GM12878 (cell line): ENCODE measurements around the gene CRX. TPM values are rescaled to one million over a fixed set of nuclear protein-coding genes. Genes with fewer than 3 reads are reported as not detected.
A peak's percentile ranks its signal among the peaks of the same experiment; 100 is the strongest.

Source experiments
- ATAC-seq: fragments of 200-7000 bp; cut with Tn5 transposase; 3 replicates; pipeline ENCODE4 v1.9.1; 2020; ENCODE audit warnings: mild to moderate bottlenecking, moderate library complexity
- BruUV-seq: library from RNA; stranded (reverse); fragments of 400-500 nt; replicated peaks from 2 replicates; lab custom pipeline; 2021; lab: Mats Ljungman, UMichigan
- CTCF ChIA-PET: fragments of 300-600 bp; sonication (Branson Sonifier 250); formaldehyde crosslinking; extraction: SDS; loops from one replicate; lab custom pipeline; 2021; ENCODE audit warnings: inconsistent platforms; lab: Yijun Ruan, JAX
- POLR2A ChIA-PET: fragments of 350-600 bp; formaldehyde crosslinking; extraction: SDS; loops from one replicate; lab custom pipeline; 2021; ENCODE audit warnings: inconsistent platforms; lab: Charles Lee
- RAD21 ChIA-PET: fragments of 300-600 bp; sonication (Branson Sonifier 250); formaldehyde crosslinking; loops from one replicate; lab custom pipeline; 2023; ENCODE audit warnings: antibody characterized with exemption; ENCODE audit not compliant: unreplicated experiment; lab: Charles Lee
- SMC1A ChIA-PET: fragments of 300-600 bp; sonication (Branson Sonifier 250); formaldehyde crosslinking; loops from one replicate; lab custom pipeline; 2023; ENCODE audit not compliant: unreplicated experiment, uncharacterized antibody; lab: Charles Lee
- DNase-seq: peaks from one replicate; pipeline ENCODE4 v3.0.0-alpha.2; 2011; ENCODE audit warnings: low read depth, low spot score
- FAIRE-seq: peaks from 3 replicates; lab custom pipeline; 2011; peaks lifted over from hg19 to GRCh38; lab: Jason Lieb, UNC
- H2AFZ ChIP-seq: 2 replicates; pipeline ENCODE4 v1.6.0; 2011; ENCODE audit warnings: low read depth, low read length, control low read depth; ENCODE audit not compliant: control insufficient read depth
- H3K27ac ChIP-seq: 2 replicates; pipeline ENCODE4 v1.5.1; 2011; ENCODE audit warnings: control low read depth; ENCODE audit not compliant: control insufficient read depth, insufficient read depth
- H3K27me3 ChIP-seq, 2 experiments: replicated peaks in 1 of 2; 2 replicates each; pipeline versions ENCODE4 v1.6.0 to v1.6.1; 2011; ENCODE audit warnings: low read length in 1 of 2; ENCODE audit not compliant: control insufficient read depth in 2 of 2, insufficient read depth in 2 of 2
- H3K36me3 ChIP-seq, 2 experiments: 2 replicates each; pipeline ENCODE4 v1.5.1; 2011; ENCODE audit warnings: low read length in 1 of 2; ENCODE audit not compliant: control insufficient read depth in 2 of 2, insufficient read depth in 2 of 2
- H3K4me1 ChIP-seq: 2 replicates; pipeline ENCODE4 v1.6.1; 2011; ENCODE audit warnings: mild to moderate bottlenecking, low read length, moderate library complexity, mixed read lengths; ENCODE audit not compliant: control insufficient read depth, insufficient read depth
- H3K4me2 ChIP-seq: 2 replicates; pipeline ENCODE4 v1.6.0; 2011; ENCODE audit warnings: control low read depth; ENCODE audit not compliant: control insufficient read depth, insufficient read depth
- H3K4me3 ChIP-seq: fragments of 200-600 bp; sonication (generic); 2 replicates; pipeline ENCODE4 v1.5.1; 2016
- H3K79me2 ChIP-seq: 2 replicates; pipeline ENCODE4 v1.6.0; 2011; ENCODE audit warnings: low read length; ENCODE audit not compliant: control insufficient read depth, insufficient read depth
- H3K9ac ChIP-seq: 2 replicates; pipeline ENCODE4 v1.8.0; 2011; ENCODE audit warnings: low read length, control low read depth, mixed read lengths; ENCODE audit not compliant: control insufficient read depth, insufficient read depth
- H3K9me3 ChIP-seq: replicated peaks from 3 replicates; pipeline ENCODE4 v1.5.1; 2011; ENCODE audit warnings: mild to moderate bottlenecking, low read length; ENCODE audit not compliant: control insufficient read depth, insufficient read depth
- H4K20me1 ChIP-seq: 2 replicates; pipeline ENCODE4 v1.6.0; 2011; ENCODE audit not compliant: control insufficient read depth, insufficient read depth
- CBX3 ChIP-seq: fragments of 200-600 bp; sonication (generic); IDR thresholded peaks from 2 replicates; pipeline ENCODE4 v1.6.1; 2016; ENCODE audit warnings: low read depth, borderline replicate concordance
- MEF2B ChIP-seq: fragments of 450-650 bp; IDR thresholded peaks from 2 replicates; pipeline ENCODE4 v1.6.1; 2018; ENCODE audit warnings: mild to moderate bottlenecking, moderate library complexity; ENCODE audit not compliant: partially characterized antibody, poor library complexity, severe bottlenecking
- MLLT1 ChIP-seq: fragments of 450-650 bp; IDR thresholded peaks from 2 replicates; pipeline ENCODE4 v1.6.1; 2016; ENCODE audit warnings: mild to moderate bottlenecking
- NBN ChIP-seq: fragments of 450-650 bp; IDR thresholded peaks from 2 replicates; pipeline ENCODE4 v1.6.1; 2016
- NRF1 ChIP-seq: conservative IDR thresholded peaks from 2 replicates; pipeline ENCODE4 v1.6.1; 2011; ENCODE audit warnings: mild to moderate bottlenecking, low read depth, low read length, improper control_type of control experiment
- RELA ChIP-seq: fragments of 450-650 bp; IDR thresholded peaks from 2 replicates; pipeline ENCODE4 v1.8.0; 2014; ENCODE audit warnings: borderline replicate concordance; ENCODE audit not compliant: partially characterized antibody
- SREBF2 ChIP-seq: IDR thresholded peaks from 2 replicates; pipeline ENCODE4 v1.6.1; 2012; ENCODE audit warnings: mild to moderate bottlenecking, low read length
- TCF7 ChIP-seq: IDR thresholded peaks from 2 replicates; pipeline ENCODE4 v1.6.1; 2014; ENCODE audit warnings: antibody characterized with exemption, borderline replicate concordance
- ZNF217 ChIP-seq: fragments of 450-650 bp; IDR thresholded peaks from 2 replicates; pipeline ENCODE4 v1.6.1; 2017; ENCODE audit warnings: antibody characterized with exemption, mild to moderate bottlenecking
- ZNF24 ChIP-seq: fragments of 450-650 bp; IDR thresholded peaks from 2 replicates; pipeline ENCODE4 v1.6.1; 2017; ENCODE audit warnings: antibody characterized with exemption, mild to moderate bottlenecking
- WGBS: methylation state at CpG from one replicate; pipeline ENCODE4 v1.1.6; 2016; ENCODE audit warnings: low lambda C conversion rate; ENCODE audit not compliant: insufficient replicate concordance, insufficient coverage; ENCODE audit errors: missing lambda C conversion rate; 5-methylcytosine and 5-hydroxymethylcytosine counted together
- in situ Hi-C: fragments of 300-500 bp; cut with MboI; formaldehyde crosslinking; loops from 9 replicates; pipeline ENCODE4 v1.14.3; 2018; ENCODE audit warnings: mixed read lengths
- intact Hi-C: fragments of 100-400 bp; cut with micrococcal nuclease; formaldehyde crosslinking; loops from one replicate; pipeline ENCODE4 v1.14.2; 2022; ENCODE audit not compliant: unreplicated experiment
- polyA plus RNA-seq, 11 experiments: library from polyadenylated mRNA; depleted of rRNA in 4 of 11; unstranded in 6 of 11; stranded (reverse) in 5 of 11; fragments of >200 nt; fragmentation: Nextera tagmentation in 4 of 11; fragmentation: Illumina TruSeq in 1 of 11; extraction: Ambion mirVana in 4 of 11; extraction: Trizol in 1 of 11; gene quantifications; 1 replicate in 1 of 11; 2 replicates in 10 of 11; pipeline versions ENCODE4 v1.2.1 to v1.2.3, GENCODE V29; 2011 to 2016; ENCODE audit warnings: inconsistent platforms in 2 of 11, missing spikeins in 2 of 11, low read depth in 1 of 11
- total RNA-seq, 4 experiments: library from RNA; depleted of rRNA in 3 of 4; stranded (reverse); fragments of >200 nt in 3 of 4; fragmentation: Illumina TruSeq in 1 of 4; extraction: Trizol in 1 of 4; gene quantifications; 2 replicates each; pipeline versions ENCODE4 v1.2.1 to v1.2.3, GENCODE V29; 2013 to 2021
- TF ChIP-seq, protein P1 (sequence below): fragments of 450-650 bp; IDR thresholded peaks from 2 replicates; pipeline ENCODE4 v1.6.1; 2017; ENCODE audit warnings: mild to moderate bottlenecking, low read depth, inconsistent platforms; ENCODE audit not compliant: poor library complexity, severe bottlenecking
- TF ChIP-seq, protein P2 (sequence below): IDR thresholded peaks from 2 replicates; pipeline ENCODE4 v1.6.1; 2011; ENCODE audit warnings: borderline replicate concordance, low read depth, mild to moderate bottlenecking, moderate library complexity, mixed read lengths, low read length; ENCODE audit not compliant: insufficient read depth; ENCODE audit errors: extremely low read length

The CRX gene
- total and polyA plus RNA-seq, 10 of the 15 experiments (the other 5 are each of a cell fraction or from before 2014, with no cell fraction given) = not detected

DNA sequence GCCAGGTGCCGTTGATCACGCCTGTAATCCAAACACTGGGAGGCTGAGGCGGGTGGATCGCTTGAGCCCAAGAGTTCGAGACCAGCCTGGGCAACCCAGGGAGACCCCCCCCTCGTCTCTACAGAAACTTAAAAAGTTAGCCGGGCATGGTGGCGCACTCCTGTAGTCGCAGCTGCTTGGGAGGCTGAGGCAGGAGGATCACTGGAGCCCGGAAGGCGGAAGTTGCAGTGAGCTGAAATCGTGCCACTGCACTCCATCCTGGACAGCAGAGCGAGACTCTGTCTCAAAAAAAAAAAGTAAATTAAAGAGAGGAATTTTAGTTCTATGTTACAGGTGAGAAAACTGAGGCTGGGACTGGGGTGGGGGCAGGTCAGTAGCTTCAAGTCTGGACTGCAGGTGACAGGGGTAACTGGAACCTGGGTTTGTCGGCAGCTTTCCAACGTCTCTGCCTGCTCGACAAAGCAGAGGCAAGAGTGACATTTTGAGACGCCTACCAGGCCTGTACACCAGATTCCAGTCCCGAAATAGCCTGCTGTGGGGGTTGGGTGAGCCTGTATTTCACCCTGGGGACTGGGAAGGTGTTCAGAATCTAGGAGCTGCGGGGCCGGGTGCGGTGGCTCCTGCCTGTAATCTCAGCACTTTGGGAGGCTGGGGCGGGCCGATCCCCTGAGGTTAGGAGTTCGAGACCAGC lies 42.1 kb upstream of the CRX start:
- TF ChIP-seq SREBF2 (no peak), RELA (no peak), MLLT1 (0 out of 2 replicates have a peak, but pooled peaks have one; percentile 43)
- intact Hi-C loops = no loop called here
- in situ Hi-C loops = no loop called here
- Histone ChIP-seq H3K27ac (no peak overlapping the region; the same call in 1 of the 2 replicates), H3K79me2 (peaks cover 18% of the 10 kb centered on the region), H3K36me3 (no peaks in the 10 kb centered on the region; a peak in 1 of 4 replicates), H3K4me3 (peak overlapping the region; percentile 94), H3K27me3 (no peaks in the 10 kb centered on the region), H4K20me1 (no peaks in the 10 kb centered on the region), H3K4me1 (peaks cover 6% of the 10 kb centered on the region), H3K4me2 (peak overlapping the region; percentile 93), H3K9ac (0 out of 2 replicates have a peak overlapping the region, but pooled peaks have one; percentile 73), H2AFZ (no peak overlapping the region), H3K9me3 (no peaks in the 10 kb centered on the region)
- no TSS peak for BruUV-seq
- DNase-seq = no peak
- CTCF ChIA-PET = interaction anchor here (0.9 to 1.2 kb wide), 2 partner anchors 15 to 343 kb away, joined by 3 to 5 read pairs; no protein-coding TSS in a partner anchor
- no peak for FAIRE-seq
- RAD21 ChIA-PET = no interaction called here
- SMC1A ChIA-PET = interaction anchor here (0.7 kb wide), 1 partner anchor 73 kb away, joined by 3 read pairs; no protein-coding TSS in a partner anchor
- POLR2A ChIA-PET = interaction anchor here (0.6 to 0.7 kb wide), 2 partner anchors 178 to 188 kb away, joined by 3 read pairs; no protein-coding TSS in a partner anchor
- no peak for ATAC-seq
- WGBS = 94% methylated on average over 24 of the region's 24 CpGs

DNA sequence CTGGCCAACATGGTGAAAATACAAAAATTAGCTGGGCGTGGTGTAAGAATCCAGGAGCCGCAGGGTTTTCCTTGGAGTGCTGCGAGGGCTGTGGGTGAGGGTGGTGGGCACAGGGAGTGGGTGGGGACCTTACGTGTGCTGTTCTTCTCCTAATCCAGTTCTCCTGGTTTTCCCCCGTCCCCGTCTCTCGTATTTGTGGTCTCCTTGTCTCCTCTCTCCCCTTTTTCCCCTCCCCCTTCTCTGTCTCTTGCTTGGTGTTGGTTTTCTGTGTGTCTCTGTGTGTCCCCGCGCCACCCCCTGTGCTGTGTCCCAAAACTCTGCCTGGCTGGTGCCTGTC lies 41.6 kb upstream of the CRX start:
- Histone ChIP-seq H2AFZ (no peak overlapping the region), H3K9me3 (no peaks in the 10 kb centered on the region), H3K4me1 (peaks cover 6% of the 10 kb centered on the region), H3K27ac (no peak overlapping the region), H3K4me2 (peak overlapping the region; percentile 93), H3K9ac (no peak overlapping the region), H4K20me1 (no peaks in the 10 kb centered on the region), H3K4me3 (no peak overlapping the region), H3K79me2 (peaks cover 18% of the 10 kb centered on the region), H3K27me3 (no peaks in the 10 kb centered on the region), H3K36me3 (no peaks in the 10 kb centered on the region; a peak in 1 of 4 replicates)
- RAD21 ChIA-PET = no interaction called here
- no TSS peak for BruUV-seq
- DNase-seq (no peak), ATAC-seq (no peak), FAIRE-seq (no peak)
- SMC1A ChIA-PET = no interaction called here
- CTCF ChIA-PET = interaction anchor here (0.9 to 1.2 kb wide), 2 partner anchors 15 to 343 kb away, joined by 3 to 5 read pairs; no protein-coding TSS in a partner anchor
- POLR2A ChIA-PET = interaction anchor here (0.7 kb wide), 1 partner anchor 189 kb away, joined by 3 read pairs; no protein-coding TSS in a partner anchor
- 98% methylated on average over 9 of the region's 9 CpGs for WGBS
- in situ Hi-C loops (no loop called here), intact Hi-C loops (no loop called here)
- no peak for TF ChIP-seq ZNF24
- no peak for TF ChIP-seq MEF2B
- TF ChIP-seq ZNF217 = no peak
- TF ChIP-seq, protein P1, sequence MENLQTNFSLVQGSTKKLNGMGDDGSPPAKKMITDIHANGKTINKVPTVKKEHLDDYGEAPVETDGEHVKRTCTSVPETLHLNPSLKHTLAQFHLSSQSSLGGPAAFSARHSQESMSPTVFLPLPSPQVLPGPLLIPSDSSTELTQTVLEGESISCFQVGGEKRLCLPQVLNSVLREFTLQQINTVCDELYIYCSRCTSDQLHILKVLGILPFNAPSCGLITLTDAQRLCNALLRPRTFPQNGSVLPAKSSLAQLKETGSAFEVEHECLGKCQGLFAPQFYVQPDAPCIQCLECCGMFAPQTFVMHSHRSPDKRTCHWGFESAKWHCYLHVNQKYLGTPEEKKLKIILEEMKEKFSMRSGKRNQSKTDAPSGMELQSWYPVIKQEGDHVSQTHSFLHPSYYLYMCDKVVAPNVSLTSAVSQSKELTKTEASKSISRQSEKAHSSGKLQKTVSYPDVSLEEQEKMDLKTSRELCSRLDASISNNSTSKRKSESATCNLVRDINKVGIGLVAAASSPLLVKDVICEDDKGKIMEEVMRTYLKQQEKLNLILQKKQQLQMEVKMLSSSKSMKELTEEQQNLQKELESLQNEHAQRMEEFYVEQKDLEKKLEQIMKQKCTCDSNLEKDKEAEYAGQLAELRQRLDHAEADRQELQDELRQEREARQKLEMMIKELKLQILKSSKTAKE = no peak
- no peak for TF ChIP-seq CBX3
- TF ChIP-seq NBN = no peak
- TF ChIP-seq, protein P2, sequence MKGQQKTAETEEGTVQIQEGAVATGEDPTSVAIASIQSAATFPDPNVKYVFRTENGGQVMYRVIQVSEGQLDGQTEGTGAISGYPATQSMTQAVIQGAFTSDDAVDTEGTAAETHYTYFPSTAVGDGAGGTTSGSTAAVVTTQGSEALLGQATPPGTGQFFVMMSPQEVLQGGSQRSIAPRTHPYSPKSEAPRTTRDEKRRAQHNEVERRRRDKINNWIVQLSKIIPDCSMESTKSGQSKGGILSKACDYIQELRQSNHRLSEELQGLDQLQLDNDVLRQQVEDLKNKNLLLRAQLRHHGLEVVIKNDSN = no peak
- no peak for TF ChIP-seq TCF7
- TF ChIP-seq NRF1 = no peak
